Smooth muscle cell (in vitro differentiated cells): ENCODE results near the gene BCAR1. TPM values are rescaled to one million over a fixed set of nuclear protein-coding genes. Genes with fewer than 3 reads are reported as not detected.
"Not testable (repeated sequence)": the region's sequence is repeated elsewhere in the genome, so short reads cannot be mapped to it uniquely, and the experiment has no call there.

Source experiments
- DNase-seq: peaks from one replicate; lab custom pipeline; 2025; ENCODE audit not compliant: unreplicated experiment; lab: John Stamatoyannopoulos, UW
- H2AFZ ChIP-seq: fragments of 200-600 bp; sonication (generic); 2 replicates; pipeline ENCODE4 v1.6.0; 2016; ENCODE audit warnings: antibody characterized with exemption, low read depth, mild to moderate bottlenecking
- H3F3A ChIP-seq: fragments of 200-600 bp; sonication (generic); 2 replicates; pipeline ENCODE4 v1.6.0; 2017; ENCODE audit warnings: antibody characterized with exemption, low read depth
- H3K27ac ChIP-seq: fragments of 200-600 bp; sonication (generic); 2 replicates; pipeline ENCODE4 v1.5.1; 2016; ENCODE audit warnings: low read depth, mild to moderate bottlenecking
- H3K27me3 ChIP-seq: fragments of 200-600 bp; sonication (generic); 2 replicates; pipeline ENCODE4 v1.6.1; 2016; ENCODE audit warnings: low read depth, mild to moderate bottlenecking
- H3K36me3 ChIP-seq: fragments of 200-600 bp; sonication (generic); 2 replicates; pipeline ENCODE4 v1.5.1; 2016; ENCODE audit warnings: low read depth
- H3K4me1 ChIP-seq: fragments of 200-600 bp; sonication (generic); 2 replicates; pipeline ENCODE4 v1.5.1; 2016; ENCODE audit warnings: low read depth
- H3K4me2 ChIP-seq: fragments of 200-600 bp; sonication (generic); 2 replicates; pipeline ENCODE4 v1.6.0; 2016; ENCODE audit warnings: mild to moderate bottlenecking
- H3K4me3 ChIP-seq: fragments of 200-600 bp; sonication (generic); 2 replicates; pipeline ENCODE4 v1.5.1; 2016; ENCODE audit warnings: mild to moderate bottlenecking
- H3K79me2 ChIP-seq: fragments of 200-600 bp; sonication (generic); 2 replicates; pipeline ENCODE4 v1.6.0; 2016; ENCODE audit warnings: low read depth, mild to moderate bottlenecking
- H3K9ac ChIP-seq: fragments of 200-600 bp; sonication (generic); 2 replicates; pipeline ENCODE4 v1.6.0; 2016; ENCODE audit warnings: low read depth
- H3K9me3 ChIP-seq: fragments of 200-600 bp; sonication (generic); replicated peaks from 2 replicates; pipeline ENCODE4 v1.5.1; 2016; ENCODE audit warnings: low read depth
- H4K20me1 ChIP-seq: fragments of 200-600 bp; sonication (generic); 2 replicates; pipeline ENCODE4 v1.6.0; 2016; ENCODE audit warnings: low read depth
- WGBS: methylation state at CpG from one replicate; pipeline ENCODE4 v1.1.7; 2016; ENCODE audit warnings: low lambda C conversion rate; 5-methylcytosine and 5-hydroxymethylcytosine counted together
- polyA plus RNA-seq: library from polyadenylated mRNA; unstranded; fragments of >200 nt; fragmentation: Nextera tagmentation; extraction: Ambion mirVana; gene quantifications from 2 replicates; pipeline ENCODE4 v1.2.1, GENCODE V29; 2016
- total RNA-seq: library from RNA; depleted of rRNA; stranded (reverse); fragments of >200 nt; gene quantifications from 2 replicates; pipeline ENCODE4 v1.2.3, GENCODE V29; 2014
- TF ChIP-seq, protein P1 (sequence below): fragments of 200-600 bp; sonication (generic); IDR thresholded peaks from 2 replicates; pipeline ENCODE4 v1.5.1; 2017; ENCODE audit warnings: borderline replicate concordance, mild to moderate bottlenecking, antibody characterized with exemption; ENCODE audit not compliant: insufficient read depth, poor library complexity, severe bottlenecking

Gene BCAR1
- total and polyA plus RNA-seq, 2 experiments from 2014 or later: 49.4 to 117 TPM

DNA sequence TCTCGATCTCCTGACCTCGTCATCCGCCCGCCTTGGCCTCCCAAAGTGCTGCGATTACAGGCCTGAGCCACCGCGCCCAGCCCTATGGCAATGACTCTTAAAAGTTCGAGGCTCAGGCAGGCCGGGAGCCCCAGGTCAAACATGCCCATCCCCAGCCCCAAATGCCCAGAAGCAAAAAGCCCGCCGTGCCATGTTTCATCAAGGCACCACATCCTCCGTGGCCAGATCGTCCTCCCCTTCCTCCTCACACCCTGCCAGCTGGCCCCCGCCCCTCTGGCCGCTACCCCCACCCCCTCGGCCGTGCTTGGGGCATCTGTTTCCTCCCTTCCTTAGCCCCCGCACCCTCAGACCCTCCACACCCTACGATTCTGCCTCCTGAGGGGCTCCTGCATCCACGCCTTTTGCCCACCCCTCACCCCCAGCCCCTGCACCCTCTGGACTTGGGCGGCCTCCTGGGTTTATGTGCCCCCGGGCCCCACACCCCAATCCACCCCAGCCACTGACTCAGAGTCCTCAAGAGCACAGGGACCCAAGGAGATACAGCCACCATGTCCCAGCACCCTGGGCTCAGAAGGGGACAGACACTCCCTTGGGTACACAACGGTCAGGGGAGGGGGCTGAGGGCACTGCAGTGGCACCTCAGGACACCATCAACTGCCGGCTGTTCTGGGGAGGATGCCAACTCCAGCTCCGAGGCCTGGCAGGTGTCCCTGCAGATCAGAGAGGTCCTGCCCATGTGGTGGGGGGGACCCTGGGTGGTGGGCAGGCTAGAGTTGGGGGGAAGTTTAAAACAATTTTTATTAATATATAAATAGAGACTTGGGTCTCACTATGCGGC is 25.5 kb downstream of the BCAR1 start:
- Histone ChIP-seq H3K4me1 (no peaks in the 10 kb centered on the region), H3K27me3 (no peaks in the 10 kb centered on the region), H3K27ac (no peak overlapping the region), H4K20me1 (peaks cover 59% of the 10 kb centered on the region), H3K36me3 (no peaks in the 10 kb centered on the region), H3K9ac (no peak overlapping the region), H3K9me3 (no peaks in the 10 kb centered on the region), H2AFZ (no peak overlapping the region), H3F3A (peaks cover 17% of the 10 kb centered on the region), H3K79me2 (no peaks in the 10 kb centered on the region), H3K4me3 (no peak overlapping the region), H3K4me2 (no peak overlapping the region)
- DNase-seq: no peak
- 98% methylated on average over 14 of the region's 26 CpGs for WGBS
- TF ChIP-seq, protein P1, sequence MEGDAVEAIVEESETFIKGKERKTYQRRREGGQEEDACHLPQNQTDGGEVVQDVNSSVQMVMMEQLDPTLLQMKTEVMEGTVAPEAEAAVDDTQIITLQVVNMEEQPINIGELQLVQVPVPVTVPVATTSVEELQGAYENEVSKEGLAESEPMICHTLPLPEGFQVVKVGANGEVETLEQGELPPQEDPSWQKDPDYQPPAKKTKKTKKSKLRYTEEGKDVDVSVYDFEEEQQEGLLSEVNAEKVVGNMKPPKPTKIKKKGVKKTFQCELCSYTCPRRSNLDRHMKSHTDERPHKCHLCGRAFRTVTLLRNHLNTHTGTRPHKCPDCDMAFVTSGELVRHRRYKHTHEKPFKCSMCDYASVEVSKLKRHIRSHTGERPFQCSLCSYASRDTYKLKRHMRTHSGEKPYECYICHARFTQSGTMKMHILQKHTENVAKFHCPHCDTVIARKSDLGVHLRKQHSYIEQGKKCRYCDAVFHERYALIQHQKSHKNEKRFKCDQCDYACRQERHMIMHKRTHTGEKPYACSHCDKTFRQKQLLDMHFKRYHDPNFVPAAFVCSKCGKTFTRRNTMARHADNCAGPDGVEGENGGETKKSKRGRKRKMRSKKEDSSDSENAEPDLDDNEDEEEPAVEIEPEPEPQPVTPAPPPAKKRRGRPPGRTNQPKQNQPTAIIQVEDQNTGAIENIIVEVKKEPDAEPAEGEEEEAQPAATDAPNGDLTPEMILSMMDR: no peak

DNA sequence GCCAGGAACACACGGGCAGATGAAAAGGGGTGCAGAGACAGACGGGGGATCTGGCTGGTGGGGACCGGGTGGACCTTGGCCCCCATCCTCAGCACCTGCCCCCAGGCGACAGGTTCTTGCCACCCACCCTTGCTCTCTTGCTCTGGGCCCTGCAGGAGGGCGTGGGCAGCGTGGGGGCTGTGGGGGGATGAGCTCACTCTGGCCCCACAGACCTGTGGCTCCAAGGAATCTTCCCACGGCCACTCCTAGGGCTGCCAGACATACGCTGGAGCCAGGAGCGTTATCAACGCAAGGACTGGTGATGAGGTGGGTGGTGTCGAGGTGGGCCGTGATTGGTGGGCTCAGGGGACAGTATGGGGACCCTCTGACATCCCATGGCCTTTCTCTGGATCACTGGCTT is 26.3 kb downstream of the BCAR1 start:
- DNase-seq: no peak

DNA sequence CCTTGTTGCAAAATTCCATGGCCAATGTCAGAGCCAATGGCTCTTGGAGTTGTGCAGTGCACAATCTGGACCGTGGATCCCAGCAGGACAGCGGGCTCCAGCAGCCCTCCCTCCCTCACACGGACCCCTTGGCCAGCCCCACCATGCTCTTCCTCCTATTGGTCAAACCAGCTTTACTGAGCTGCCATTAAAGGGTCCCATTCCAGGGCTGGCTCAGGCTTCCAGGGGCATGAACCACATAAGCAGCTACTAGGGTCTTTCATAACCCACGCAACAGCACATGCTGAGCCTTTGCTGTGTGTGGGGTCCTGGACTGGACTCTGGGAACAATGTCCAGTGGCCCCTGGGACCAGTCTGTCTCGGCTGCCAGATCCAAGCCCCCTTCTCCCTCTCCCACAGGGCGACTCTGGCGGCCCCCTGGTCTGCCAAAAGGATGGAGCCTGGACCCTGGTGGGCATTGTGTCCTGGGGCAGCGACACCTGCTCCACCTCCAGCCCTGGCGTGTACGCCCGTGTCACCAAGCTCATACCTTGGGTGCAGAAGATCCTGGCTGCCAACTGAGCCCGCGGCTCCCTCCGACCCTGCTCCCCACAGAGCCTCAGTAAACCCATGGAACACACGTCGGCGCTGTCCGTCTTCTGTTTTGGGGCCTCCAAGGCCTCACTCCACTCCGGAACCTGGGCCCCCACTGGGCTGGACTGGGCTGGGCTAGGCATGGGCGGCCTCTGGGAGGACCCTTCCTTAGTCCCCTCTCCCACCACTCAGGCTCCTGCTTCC is 26.9 kb downstream of the BCAR1 start:
- WGBS: 93% methylated on average over 20 of the region's 20 CpGs
- Histone ChIP-seq H3K79me2 (no peaks in the 10 kb centered on the region), H4K20me1 (peaks cover 45% of the 10 kb centered on the region), H3K27ac (no peak overlapping the region), H2AFZ (no peak overlapping the region), H3K4me2 (no peak overlapping the region), H3K9me3 (no peaks in the 10 kb centered on the region), H3K27me3 (no peaks in the 10 kb centered on the region), H3F3A (peaks cover 14% of the 10 kb centered on the region), H3K9ac (no peak overlapping the region), H3K4me3 (no peak overlapping the region), H3K36me3 (no peaks in the 10 kb centered on the region), H3K4me1 (no peaks in the 10 kb centered on the region)
- no peak for DNase-seq
- TF ChIP-seq, protein P1: no peak

More for the DNA sequence above, 26.3 kb downstream of the BCAR1 start:
- H3K27ac ChIP-seq: no peak overlapping the region
- no peak overlapping the region for H3K4me2 ChIP-seq
- no peaks in the 10 kb centered on the region for H3K36me3 ChIP-seq
- H3K9ac ChIP-seq: no peak overlapping the region
- peaks cover 14% of the 10 kb centered on the region for H3F3A ChIP-seq
- no peak overlapping the region for H2AFZ ChIP-seq
- 70% methylated on average over 12 of the region's 12 CpGs for WGBS
- peaks cover 51% of the 10 kb centered on the region for H4K20me1 ChIP-seq
- H3K9me3 ChIP-seq: no peaks in the 10 kb centered on the region
- no peaks in the 10 kb centered on the region for H3K27me3 ChIP-seq
- TF ChIP-seq, protein P1: no peak
- no peaks in the 10 kb centered on the region for H3K79me2 ChIP-seq
- H3K4me3 ChIP-seq: no peak overlapping the region
- no peaks in the 10 kb centered on the region for H3K4me1 ChIP-seq

DNA sequence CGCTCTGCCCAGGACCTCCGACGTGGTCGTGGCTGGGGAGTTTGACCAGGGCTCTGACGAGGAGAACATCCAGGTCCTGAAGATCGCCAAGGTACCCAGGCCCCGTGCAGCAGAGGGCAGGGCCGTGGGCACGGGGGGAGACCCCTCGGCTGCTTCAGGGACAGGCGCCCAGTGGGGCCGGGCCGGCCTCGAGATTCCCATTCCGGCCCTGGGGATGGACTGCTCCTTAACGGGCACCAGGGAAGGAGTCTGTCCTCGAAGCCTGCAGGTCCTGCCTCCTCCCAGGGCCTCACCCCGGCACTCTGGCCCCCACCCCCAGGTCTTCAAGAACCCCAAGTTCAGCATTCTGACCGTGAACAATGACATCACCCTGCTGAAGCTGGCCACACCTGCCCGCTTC is 28.3 kb downstream of the BCAR1 start:
- H3K4me2 ChIP-seq, H3K27me3 ChIP-seq, H2AFZ ChIP-seq, DNase-seq, H3K9me3 ChIP-seq, H3K79me2 ChIP-seq, H3K4me1 ChIP-seq, H3K36me3 ChIP-seq, H3K27ac ChIP-seq, H3K4me3 ChIP-seq, H3K9ac ChIP-seq: not testable (repeated sequence)
- peaks cover 12% of the 10 kb centered on the region for H3F3A ChIP-seq
- 85% methylated on average over 4 of the region's 20 CpGs for WGBS
- H4K20me1 ChIP-seq: peaks cover 32% of the 10 kb centered on the region
